ENCODE data around the gene PITX1.

PITX1 gene

GRCh38 chr5:135029477-135030122, 4.4 kb downstream of the PITX1 start:
- no peak for DNase-seq (ENCODE audit: low read depth)

DNA sequence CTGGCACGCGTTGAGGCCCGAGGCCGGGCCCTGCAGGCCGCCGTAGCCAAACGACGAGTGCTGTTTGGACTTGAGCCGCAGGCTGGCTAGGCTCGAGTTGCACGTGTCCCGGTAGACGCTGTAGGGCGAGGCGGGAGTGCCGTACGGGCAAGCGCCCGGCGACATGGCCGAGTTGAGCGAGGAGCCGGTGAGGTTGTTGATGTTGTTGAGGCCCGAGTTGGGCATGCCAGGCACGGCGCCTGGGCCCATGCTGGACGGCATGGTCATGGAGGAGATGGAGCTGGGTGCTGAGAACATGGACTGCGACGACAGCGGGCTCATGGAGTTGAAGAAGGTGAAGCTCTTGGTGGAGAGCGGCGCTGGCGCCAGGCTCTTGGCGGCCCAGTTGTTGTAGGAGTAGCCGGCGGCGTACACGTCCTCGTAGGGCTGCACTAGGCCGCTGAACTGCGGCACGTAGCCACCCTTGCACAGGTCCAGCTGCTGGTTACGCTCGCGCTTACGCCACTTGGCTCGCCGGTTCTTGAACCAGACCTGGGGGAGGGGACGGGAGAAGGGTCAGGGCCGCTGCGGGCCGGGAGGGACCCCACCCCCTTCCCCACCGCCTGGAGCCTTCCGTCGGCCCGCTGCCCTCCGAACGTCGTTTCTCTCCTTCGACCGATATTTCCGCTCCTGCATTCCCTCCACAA, 5.1 kb downstream of the PITX1 start:
- no peak for DNase-seq (ENCODE audit: low read depth)

DNA sequence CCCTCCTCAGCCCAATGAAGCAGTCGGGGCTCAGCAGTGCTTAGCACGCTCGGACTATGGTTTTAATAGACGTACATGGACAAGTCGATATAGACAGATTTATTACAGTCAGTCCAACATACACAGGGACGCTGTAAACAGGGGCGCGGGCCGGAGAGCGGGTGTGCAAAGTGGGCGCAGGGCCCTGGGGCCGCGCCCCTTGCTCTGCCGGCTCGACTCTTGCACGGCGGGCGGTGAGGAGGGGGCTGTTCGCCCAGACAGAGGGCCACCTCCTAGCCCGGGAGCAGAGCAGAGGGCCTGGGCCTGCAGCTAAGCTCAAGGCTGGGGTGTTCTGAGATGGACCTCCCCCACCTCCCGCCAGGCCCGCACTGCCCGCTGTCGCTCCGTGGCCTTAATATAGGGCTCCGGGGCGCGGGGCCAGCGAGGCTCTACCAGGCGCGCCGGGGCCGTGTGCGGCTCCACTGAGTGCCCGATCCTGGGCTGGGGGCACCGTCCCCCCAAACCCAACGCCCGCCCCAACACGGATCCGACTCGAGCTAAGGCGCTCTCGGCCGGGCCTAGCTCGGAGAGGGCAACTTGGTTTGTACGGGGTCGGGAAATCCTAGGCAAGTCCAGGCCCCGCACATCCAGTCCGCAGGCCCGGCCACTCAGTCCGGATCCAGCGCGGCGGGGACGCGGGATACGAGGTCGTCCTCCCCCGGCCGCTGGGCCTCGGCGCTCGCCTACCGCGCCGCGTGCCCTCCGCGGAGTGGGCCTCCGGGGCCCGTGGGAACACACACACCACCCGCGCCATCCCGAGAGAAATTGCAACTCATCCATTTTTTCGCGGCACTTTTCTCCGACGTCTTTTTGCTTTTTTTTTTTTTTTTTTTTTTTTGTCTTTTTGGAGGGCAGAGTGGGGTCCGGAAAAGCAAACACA, 6.1 kb downstream of the PITX1 start:
- no peak for DNase-seq (ENCODE audit: low read depth)

GRCh38 chr5:135027266-135027696, 6.7 kb downstream of the PITX1 start:
- DNase-seq (ENCODE audit: low read depth): no peak

DNA sequence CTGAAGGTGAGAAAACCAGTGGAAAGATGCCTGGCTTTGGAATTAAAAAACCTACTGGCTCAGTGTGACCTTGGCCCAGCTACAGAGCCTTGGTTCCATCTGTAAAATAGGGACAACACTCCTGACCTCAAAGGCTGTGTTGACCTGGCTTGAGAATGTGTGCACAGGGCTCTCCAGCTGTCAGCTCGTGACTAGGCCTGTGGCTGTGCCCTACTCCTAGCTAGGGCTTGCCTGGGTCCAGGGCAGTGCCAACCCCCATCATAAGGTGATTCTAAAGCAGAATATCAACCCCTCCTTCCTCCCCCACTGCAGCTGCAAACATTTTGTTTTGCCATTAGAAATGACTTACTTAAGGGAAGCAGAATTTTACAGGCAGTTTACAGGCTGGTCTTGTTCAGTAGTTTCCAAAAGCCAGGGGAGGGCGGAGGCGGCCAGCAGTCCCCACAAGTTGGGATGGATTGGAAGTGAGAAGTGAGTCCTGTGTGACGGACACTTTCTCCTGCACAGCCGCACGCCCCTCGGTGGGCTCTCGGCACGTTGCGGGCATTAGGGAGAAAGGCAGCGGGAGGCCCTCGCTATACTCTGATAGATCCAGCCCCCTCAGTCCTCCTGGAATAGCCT, 7.3 kb downstream of the PITX1 start:
- DNase-seq (ENCODE audit: low read depth): no peak

GRCh38 chr5:135025730-135026644, 8.0 kb downstream of the PITX1 start:
- no peak for DNase-seq (ENCODE audit: low read depth)

DNA sequence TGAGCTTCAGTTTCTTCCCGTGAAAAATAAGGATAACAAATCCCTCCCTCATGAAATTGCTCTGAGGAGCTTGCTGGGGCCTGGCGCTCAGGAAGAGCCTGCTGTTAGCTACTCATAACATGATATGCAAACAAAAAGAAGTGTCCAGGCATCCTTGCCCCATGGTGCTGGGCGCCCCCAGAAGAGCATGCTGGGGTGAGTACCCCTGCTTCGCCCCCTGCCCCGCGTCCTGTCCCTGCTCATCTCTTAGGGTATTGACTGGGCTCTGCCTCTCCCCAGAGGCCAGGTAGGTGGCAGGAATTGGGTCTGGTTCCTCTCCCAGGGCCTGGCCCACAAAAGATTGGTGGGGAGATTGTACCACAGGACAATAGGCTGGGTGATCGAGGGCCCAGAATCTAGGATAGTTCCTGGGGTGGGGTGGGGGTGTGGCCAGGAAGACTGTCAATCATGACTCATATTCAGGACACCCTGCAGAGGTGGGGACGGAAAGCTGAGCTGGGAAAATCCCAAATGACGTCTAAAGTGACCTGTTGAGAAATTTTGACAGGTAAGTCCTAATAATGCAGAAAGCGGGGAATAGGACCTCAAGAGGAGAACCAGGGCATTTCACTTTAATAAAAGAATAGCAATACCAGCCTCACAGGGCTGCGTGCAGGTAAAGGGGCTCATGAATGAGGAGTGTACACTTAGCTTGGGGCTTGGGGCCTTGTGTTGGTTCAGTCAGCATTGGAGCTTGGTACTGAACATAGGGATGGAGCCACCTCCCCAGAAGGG, 8.9 kb downstream of the PITX1 start:
- no peak for DNase-seq (ENCODE audit: low read depth)

GRCh38 chr5:135020111-135020895, 13.7 kb downstream of the PITX1 start:
- no peak for DNase-seq (ENCODE audit: low read depth)

- DNase-seq (ENCODE audit: low read depth): no peak
Measured at GRCh38 chr5:135019314-135019713, 14.7 kb downstream of the PITX1 start.

- DNase-seq (ENCODE audit: low read depth): no peak
Measured at GRCh38 chr5:135018457-135018856, 15.6 kb downstream of the PITX1 start.

DNA sequence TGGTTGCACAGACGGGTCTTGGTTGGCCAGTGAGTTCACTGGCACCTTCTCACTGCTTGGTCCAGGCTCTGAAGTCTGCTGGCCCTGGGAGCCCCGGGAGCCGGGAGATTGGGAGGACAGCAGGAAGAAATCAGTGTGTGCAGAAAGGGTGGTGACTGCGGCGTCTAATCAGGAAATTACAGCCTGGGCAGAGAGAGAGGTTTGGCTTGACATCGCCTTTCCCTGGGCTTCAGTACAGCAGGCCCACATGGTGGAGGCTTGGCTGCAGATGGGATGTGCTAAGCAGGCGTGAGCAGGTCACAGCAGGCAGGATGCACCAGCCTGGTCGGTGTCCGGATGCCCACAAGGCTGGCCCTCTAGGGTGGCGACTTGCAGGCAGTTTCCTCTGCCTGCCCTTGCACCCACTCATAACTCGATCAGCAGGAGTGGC, 17.2 kb downstream of the PITX1 start:
- DNase-seq (ENCODE audit: low read depth): no peak

GRCh38 chr5:135015942-135016341, 18.1 kb downstream of the PITX1 start:
- DNase-seq (ENCODE audit: low read depth): no peak

GRCh38 chr5:135013947-135014570, 20.0 kb downstream of the PITX1 start:
- no peak for DNase-seq (ENCODE audit: low read depth)

GRCh38 chr5:135013445-135013844, 20.6 kb downstream of the PITX1 start:
- no peak for DNase-seq (ENCODE audit: low read depth)

- no peak for DNase-seq (ENCODE audit: low read depth)
Measured at GRCh38 chr5:135012951-135013391, 21.1 kb downstream of the PITX1 start.

- no peak for DNase-seq (ENCODE audit: low read depth)
Measured at GRCh38 chr5:135012033-135012588, 21.9 kb downstream of the PITX1 start.

GRCh38 chr5:135011355-135012032, 22.5 kb downstream of the PITX1 start:
- DNase-seq (ENCODE audit: low read depth): no peak

Measured in T follicular helper cell (primary cell).